Tibial nerve (tissue), 4 donors: ENCODE measurements around the gene ABCC10.

Experiments
- CTCF ChIP-seq, 5 experiments: fragments of 200-600 bp in 3 of 5; fragments of 450-650 bp in 2 of 5; sonication (generic) in 3 of 5; IDR thresholded peaks; one replicate each; pipeline ENCODE4 v1.5.1; 2016 to 2019; ENCODE audit warnings: antibody characterized with exemption in 5 of 5, mild to moderate bottlenecking in 3 of 5, moderate library complexity in 2 of 5
- EP300 ChIP-seq, 2 donors: sonication (generic); formaldehyde crosslinking; IDR thresholded peaks; one replicate each; pipeline ENCODE4 v1.6.1; 2017; ENCODE audit warnings: antibody characterized with exemption in 2 of 2, mild to moderate bottlenecking in 1 of 2

GRCh38 chr6:43428112-43428570 lies 800 bp downstream of the ABCC10 start:
- TF ChIP-seq CTCF (IDR thresholded peaks at IDR 0.05) (no peak), EP300 (IDR thresholded peaks at IDR 0.05) (no peak)
